GM23338 (cell line): ENCODE measurements around the gene GRIN2A. TPM values are rescaled to one million over a fixed set of nuclear protein-coding genes. Genes with fewer than 3 reads are reported as not detected.

Experiments used
- ATAC-seq: fragments of 200-7000 bp; cut with Tn5 transposase; 3 replicates; pipeline ENCODE4 v1.9.1; 2020
- DNase-seq: peaks from one replicate; pipeline ENCODE4 v3.0.0-alpha.2; 2015; ENCODE audit warnings: low spot score
- H2AFZ ChIP-seq: fragments of 200-600 bp; sonication (generic); 2 replicates; pipeline ENCODE4 v1.8.0; 2016; ENCODE audit warnings: antibody characterized with exemption, mild to moderate bottlenecking, moderate library complexity
- H3F3A ChIP-seq: fragments of 200-600 bp; sonication (generic); replicated peaks from 2 replicates; pipeline ENCODE4 v1.8.0; 2017; ENCODE audit warnings: antibody characterized with exemption, mixed run types, low read depth
- H3K27ac ChIP-seq: fragments of 200-600 bp; sonication (generic); 2 replicates; pipeline ENCODE4 v1.6.1; 2016; ENCODE audit warnings: low read depth
- H3K27me3 ChIP-seq: fragments of 200-600 bp; sonication (generic); 2 replicates; pipeline ENCODE4 v1.8.0; 2016; ENCODE audit warnings: mild to moderate bottlenecking, mixed run types, moderate library complexity; ENCODE audit not compliant: insufficient read depth
- H3K36me3 ChIP-seq: fragments of 200-600 bp; sonication (generic); 2 replicates; pipeline ENCODE4 v1.8.0; 2016; ENCODE audit warnings: mild to moderate bottlenecking; ENCODE audit not compliant: insufficient read depth
- H3K4me1 ChIP-seq: fragments of 200-600 bp; sonication (generic); 2 replicates; pipeline ENCODE4 v1.8.0; 2016; ENCODE audit warnings: mild to moderate bottlenecking, moderate library complexity; ENCODE audit not compliant: insufficient read depth
- H3K4me2 ChIP-seq: fragments of 200-600 bp; sonication (generic); 2 replicates; pipeline ENCODE4 v1.7.1; 2017; ENCODE audit warnings: mixed run types
- H3K4me3 ChIP-seq: fragments of 200-600 bp; sonication (generic); 2 replicates; pipeline ENCODE4 v1.6.1; 2016; ENCODE audit warnings: mixed run types
- H3K79me2 ChIP-seq: fragments of 200-600 bp; sonication (generic); replicated peaks from 2 replicates; pipeline ENCODE4 v1.8.0; 2017; ENCODE audit warnings: mild to moderate bottlenecking; ENCODE audit not compliant: insufficient read depth
- H3K9me2 ChIP-seq: fragments of 200-600 bp; sonication (generic); 2 replicates; pipeline ENCODE4 v1.8.0; 2017; ENCODE audit not compliant: insufficient read depth
- H4K20me1 ChIP-seq: fragments of 200-600 bp; sonication (generic); replicated peaks from 2 replicates; pipeline ENCODE4 v1.8.0; 2017; ENCODE audit warnings: mild to moderate bottlenecking; ENCODE audit not compliant: insufficient read depth
- H3K27ac Mint-ChIP-seq: 2 replicates; pipeline ENCODE4 v1.8.0; 2020; ENCODE audit warnings: inconsistent platforms, mild to moderate bottlenecking, moderate library complexity, mixed read lengths
- H3K27me3 Mint-ChIP-seq: 3 replicates; pipeline ENCODE4 v1.8.0; 2022; ENCODE audit warnings: low read depth, mild to moderate bottlenecking, moderate library complexity, mixed read lengths, inconsistent platforms; ENCODE audit not compliant: insufficient read depth, poor library complexity
- H3K36me3 Mint-ChIP-seq: 3 replicates; pipeline ENCODE4 v1.8.0; 2021; ENCODE audit warnings: low read depth, mild to moderate bottlenecking, inconsistent platforms, moderate library complexity, mixed read lengths
- H3K4me1 Mint-ChIP-seq: 3 replicates; pipeline ENCODE4 v1.8.0; 2020; ENCODE audit warnings: mild to moderate bottlenecking, inconsistent platforms, mixed read lengths
- H3K4me3 Mint-ChIP-seq: 3 replicates; pipeline ENCODE4 v1.8.0; 2021; ENCODE audit warnings: moderate library complexity, mild to moderate bottlenecking, inconsistent platforms, mixed read lengths
- H3K9me3 Mint-ChIP-seq: 3 replicates; pipeline ENCODE4 v1.8.0; 2020; ENCODE audit warnings: moderate library complexity, mild to moderate bottlenecking, inconsistent platforms, mixed read lengths
- CREB1 ChIP-seq: fragments of 250-450 bp; sonication (Bioruptor Pico); IDR thresholded peaks from 2 replicates; pipeline ENCODE4 v1.5.0; 2020; ENCODE audit warnings: low read depth, mild to moderate bottlenecking, moderate library complexity
- EZH2 ChIP-seq: fragments of 200-600 bp; sonication (generic); IDR thresholded peaks from one replicate; pipeline ENCODE4 v1.8.0; 2017; ENCODE audit warnings: antibody characterized with exemption, mild to moderate bottlenecking, low read depth; ENCODE audit not compliant: unreplicated experiment
- EZH2phosphoT487 ChIP-seq: fragments of 200-600 bp; sonication (generic); IDR thresholded peaks from one replicate; pipeline ENCODE4 v1.8.1; 2018; ENCODE audit warnings: antibody characterized with exemption; ENCODE audit not compliant: unreplicated experiment
- NANOG ChIP-seq: IDR thresholded peaks from 2 replicates; pipeline ENCODE4 v1.6.1; 2016; ENCODE audit warnings: antibody characterized with exemption, borderline replicate concordance
- POLR2AphosphoS5 ChIP-seq: IDR thresholded peaks from 2 replicates; pipeline ENCODE4 v1.6.1; 2016; ENCODE audit warnings: antibody characterized with exemption, low read depth
- ZNF114 ChIP-seq: fragments of 250-450 bp; sonication (Bioruptor Pico); IDR thresholded peaks from 2 replicates; pipeline ENCODE4 v1.5.0; 2020; ENCODE audit warnings: mild to moderate bottlenecking, moderate library complexity
- ZNF331 ChIP-seq: fragments of 250-450 bp; sonication (Bioruptor Pico); IDR thresholded peaks from 2 replicates; pipeline ENCODE4 v1.5.0; 2020; ENCODE audit warnings: low read depth, mild to moderate bottlenecking, moderate library complexity
- polyA plus RNA-seq: library from polyadenylated mRNA; unstranded; fragments of >200 nt; fragmentation: Nextera tagmentation; extraction: Ambion mirVana; gene quantifications from 2 replicates; pipeline ENCODE4 v1.2.1, GENCODE V29; 2016
- total RNA-seq: library from RNA; depleted of rRNA; stranded (reverse); fragments of >200 nt; shearing (Covaris generic); gene quantifications from 2 replicates; pipeline ENCODE4 v1.2.3, GENCODE V29; 2014
- TF ChIP-seq, protein P1 (sequence below): IDR thresholded peaks from 2 replicates; pipeline ENCODE4 v1.6.1; 2016; ENCODE audit warnings: antibody characterized with exemption
- TF ChIP-seq, protein P2 (sequence below): fragments of 250-450 bp; sonication (Bioruptor Pico); IDR thresholded peaks from 2 replicates; pipeline ENCODE4 v1.5.0; 2020; ENCODE audit warnings: mild to moderate bottlenecking, moderate library complexity

GRIN2A gene
- total and polyA plus RNA-seq, 2 experiments from 2014 or later, result 0.89 to 5.1 TPM

DNA sequence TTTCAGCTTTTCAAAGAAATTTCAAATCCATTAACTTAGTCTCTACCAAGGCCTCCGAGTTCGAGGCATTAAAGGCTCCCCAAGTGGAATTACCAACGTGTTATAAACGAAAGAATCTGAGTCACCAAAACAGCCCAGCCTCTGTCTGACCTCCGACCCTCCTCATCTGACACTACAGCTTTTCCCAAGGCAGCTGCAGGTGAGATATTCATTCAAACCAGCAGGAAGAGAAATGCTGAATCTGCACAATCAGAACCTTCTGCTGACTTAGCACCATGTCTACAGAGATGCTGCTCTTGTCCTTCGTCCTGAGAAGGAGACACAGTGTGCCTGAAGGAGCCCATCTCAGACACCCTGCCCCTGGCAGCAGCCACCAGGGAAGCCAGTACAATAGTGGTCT lies 30.5 kb downstream of the GRIN2A start:
- no peaks in the 10 kb centered on the region for H3K27me3 Mint-ChIP-seq
- H3K36me3 Mint-ChIP-seq, result no peaks in the 10 kb centered on the region
- Histone ChIP-seq H2AFZ (no peak overlapping the region), H3K79me2 (no peaks in the 10 kb centered on the region), H3K27me3 (no peaks in the 10 kb centered on the region), H4K20me1 (no peaks in the 10 kb centered on the region), H3F3A (no peaks in the 10 kb centered on the region), H3K4me1 (no peaks in the 10 kb centered on the region), H3K9me2 (peaks cover 17% of the 10 kb centered on the region), H3K4me2 (no peak overlapping the region), H3K27ac (no peak overlapping the region), H3K4me3 (no peak overlapping the region), H3K36me3 (no peaks in the 10 kb centered on the region)
- TF ChIP-seq ZNF331, result no peak
- no peak for TF ChIP-seq EZH2phosphoT487
- TF ChIP-seq, protein P1, sequence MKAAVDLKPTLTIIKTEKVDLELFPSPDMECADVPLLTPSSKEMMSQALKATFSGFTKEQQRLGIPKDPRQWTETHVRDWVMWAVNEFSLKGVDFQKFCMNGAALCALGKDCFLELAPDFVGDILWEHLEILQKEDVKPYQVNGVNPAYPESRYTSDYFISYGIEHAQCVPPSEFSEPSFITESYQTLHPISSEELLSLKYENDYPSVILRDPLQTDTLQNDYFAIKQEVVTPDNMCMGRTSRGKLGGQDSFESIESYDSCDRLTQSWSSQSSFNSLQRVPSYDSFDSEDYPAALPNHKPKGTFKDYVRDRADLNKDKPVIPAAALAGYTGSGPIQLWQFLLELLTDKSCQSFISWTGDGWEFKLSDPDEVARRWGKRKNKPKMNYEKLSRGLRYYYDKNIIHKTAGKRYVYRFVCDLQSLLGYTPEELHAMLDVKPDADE, result no peak
- TF ChIP-seq CREB1 (CRISPR knock-in tag), result no peak
- no peak for TF ChIP-seq NANOG
- TF ChIP-seq ZNF114 (CRISPR knock-in tag), result no peak
- TF ChIP-seq, protein P2, sequence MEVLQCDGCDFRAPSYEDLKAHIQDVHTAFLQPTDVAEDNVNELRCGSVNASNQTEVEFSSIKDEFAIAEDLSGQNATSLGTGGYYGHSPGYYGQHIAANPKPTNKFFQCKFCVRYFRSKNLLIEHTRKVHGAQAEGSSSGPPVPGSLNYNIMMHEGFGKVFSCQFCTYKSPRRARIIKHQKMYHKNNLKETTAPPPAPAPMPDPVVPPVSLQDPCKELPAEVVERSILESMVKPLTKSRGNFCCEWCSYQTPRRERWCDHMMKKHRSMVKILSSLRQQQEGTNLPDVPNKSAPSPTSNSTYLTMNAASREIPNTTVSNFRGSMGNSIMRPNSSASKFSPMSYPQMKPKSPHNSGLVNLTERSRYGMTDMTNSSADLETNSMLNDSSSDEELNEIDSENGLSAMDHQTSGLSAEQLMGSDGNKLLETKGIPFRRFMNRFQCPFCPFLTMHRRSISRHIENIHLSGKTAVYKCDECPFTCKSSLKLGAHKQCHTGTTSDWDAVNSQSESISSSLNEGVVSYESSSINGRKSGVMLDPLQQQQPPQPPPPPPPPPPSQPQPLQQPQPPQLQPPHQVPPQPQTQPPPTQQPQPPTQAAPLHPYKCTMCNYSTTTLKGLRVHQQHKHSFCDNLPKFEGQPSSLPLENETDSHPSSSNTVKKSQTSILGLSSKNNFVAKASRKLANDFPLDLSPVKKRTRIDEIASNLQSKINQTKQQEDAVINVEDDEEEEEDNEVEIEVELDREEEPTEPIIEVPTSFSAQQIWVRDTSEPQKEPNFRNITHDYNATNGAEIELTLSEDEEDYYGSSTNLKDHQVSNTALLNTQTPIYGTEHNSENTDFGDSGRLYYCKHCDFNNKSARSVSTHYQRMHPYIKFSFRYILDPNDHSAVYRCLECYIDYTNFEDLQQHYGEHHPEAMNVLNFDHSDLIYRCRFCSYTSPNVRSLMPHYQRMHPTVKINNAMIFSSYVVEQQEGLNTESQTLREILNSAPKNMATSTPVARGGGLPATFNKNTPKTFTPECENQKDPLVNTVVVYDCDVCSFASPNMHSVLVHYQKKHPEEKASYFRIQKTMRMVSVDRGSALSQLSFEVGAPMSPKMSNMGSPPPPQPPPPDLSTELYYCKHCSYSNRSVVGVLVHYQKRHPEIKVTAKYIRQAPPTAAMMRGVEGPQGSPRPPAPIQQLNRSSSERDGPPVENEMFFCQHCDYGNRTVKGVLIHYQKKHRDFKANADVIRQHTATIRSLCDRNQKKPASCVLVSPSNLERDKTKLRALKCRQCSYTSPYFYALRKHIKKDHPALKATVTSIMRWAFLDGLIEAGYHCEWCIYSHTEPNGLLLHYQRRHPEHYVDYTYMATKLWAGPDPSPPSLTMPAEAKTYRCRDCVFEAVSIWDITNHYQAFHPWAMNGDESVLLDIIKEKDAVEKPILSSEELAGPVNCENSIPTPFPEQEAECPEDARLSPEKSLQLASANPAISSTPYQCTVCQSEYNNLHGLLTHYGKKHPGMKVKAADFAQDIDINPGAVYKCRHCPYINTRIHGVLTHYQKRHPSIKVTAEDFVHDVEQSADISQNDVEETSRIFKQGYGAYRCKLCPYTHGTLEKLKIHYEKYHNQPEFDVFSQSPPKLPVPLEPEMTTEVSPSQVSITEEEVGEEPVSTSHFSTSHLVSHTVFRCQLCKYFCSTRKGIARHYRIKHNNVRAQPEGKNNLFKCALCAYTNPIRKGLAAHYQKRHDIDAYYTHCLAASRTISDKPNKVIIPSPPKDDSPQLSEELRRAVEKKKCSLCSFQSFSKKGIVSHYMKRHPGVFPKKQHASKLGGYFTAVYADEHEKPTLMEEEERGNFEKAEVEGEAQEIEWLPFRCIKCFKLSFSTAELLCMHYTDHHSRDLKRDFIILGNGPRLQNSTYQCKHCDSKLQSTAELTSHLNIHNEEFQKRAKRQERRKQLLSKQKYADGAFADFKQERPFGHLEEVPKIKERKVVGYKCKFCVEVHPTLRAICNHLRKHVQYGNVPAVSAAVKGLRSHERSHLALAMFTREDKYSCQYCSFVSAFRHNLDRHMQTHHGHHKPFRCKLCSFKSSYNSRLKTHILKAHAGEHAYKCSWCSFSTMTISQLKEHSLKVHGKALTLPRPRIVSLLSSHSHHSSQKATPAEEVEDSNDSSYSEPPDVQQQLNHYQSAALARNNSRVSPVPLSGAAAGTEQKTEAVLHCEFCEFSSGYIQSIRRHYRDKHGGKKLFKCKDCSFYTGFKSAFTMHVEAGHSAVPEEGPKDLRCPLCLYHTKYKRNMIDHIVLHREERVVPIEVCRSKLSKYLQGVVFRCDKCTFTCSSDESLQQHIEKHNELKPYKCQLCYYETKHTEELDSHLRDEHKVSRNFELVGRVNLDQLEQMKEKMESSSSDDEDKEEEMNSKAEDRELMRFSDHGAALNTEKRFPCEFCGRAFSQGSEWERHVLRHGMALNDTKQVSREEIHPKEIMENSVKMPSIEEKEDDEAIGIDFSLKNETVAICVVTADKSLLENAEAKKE, result no peak
- no peak for TF ChIP-seq POLR2AphosphoS5
- no peak for TF ChIP-seq EZH2
- H3K9me3 Mint-ChIP-seq, result no peaks in the 10 kb centered on the region
- no peaks in the 10 kb centered on the region for H3K4me1 Mint-ChIP-seq
- no peak overlapping the region for H3K27ac Mint-ChIP-seq
- H3K4me3 Mint-ChIP-seq, result no peak overlapping the region
- ATAC-seq (no peak), DNase-seq (no peak)
